Measurements from ENCODE around the gene MROH8.

- no peak for TF ChIP-seq GLIS1 (tag by site-specific recombination; IDR thresholded peaks at IDR 0.05)
- no peak for TF ChIP-seq ZIC2 (tag by site-specific recombination; IDR thresholded peaks at IDR 0.05)
- no peak for TF ChIP-seq CTCF (tag by site-specific recombination; IDR thresholded peaks at IDR 0.05)
- no peak for TF ChIP-seq ZNF639 (tag by site-specific recombination; IDR thresholded peaks at IDR 0.05)
- TF ChIP-seq ZBTB26 (tag by site-specific recombination; optimal IDR thresholded peaks at IDR 0.05), result no peak
- no peak for TF ChIP-seq ZNF146 (tag by site-specific recombination; IDR thresholded peaks at IDR 0.05)
Measured at GRCh38 chr20:37155987-37156386, 23.4 kb downstream of the MROH8 start.
